Activated CD4-positive, alpha-beta T cell treated with anti-CD3 and anti-CD28 coated beads, Interleukin-2, amount 50 U/mL, for 16 hours (primary cell): Measurements from ENCODE around the gene UBE2E2.
"Not testable (repeated sequence)": the region's sequence is repeated elsewhere in the genome, so short reads cannot be mapped to it uniquely, and the experiment has no call there.

ENCODE experiments used
- DNase-seq: peaks from one replicate; pipeline ENCODE4 v3.0.0-alpha.2; 2020

The UBE2E2 gene

GRCh38 chr3:23202921-23203707, at the start of gene UBE2E2:
UBE2E2 (plus strand) TSS chr3:23203327.
- DNase-seq = peak; percentile 52

- DNase-seq = no peak
Measured at GRCh38 chr3:23153436-23153835, 49.7 kb upstream of the UBE2E2 start.

DNA sequence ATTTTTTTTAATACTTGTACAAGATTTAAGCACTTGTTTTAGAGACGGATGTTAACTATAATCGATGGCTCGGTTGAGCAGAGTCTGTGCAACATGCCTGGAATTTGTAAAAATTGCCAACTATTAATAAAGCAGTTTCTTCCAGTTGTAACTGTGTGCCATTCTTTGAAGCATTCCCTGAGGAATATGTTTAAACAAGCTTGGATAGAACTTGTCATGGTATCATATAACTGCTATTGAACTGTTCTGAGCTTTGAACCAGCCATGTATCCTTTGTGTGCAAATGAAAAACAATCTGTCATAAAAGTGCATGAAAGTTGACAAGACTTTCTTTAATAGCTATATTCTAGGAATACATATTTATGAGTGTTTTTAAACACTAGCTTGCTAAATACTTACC, 45.8 kb upstream of the UBE2E2 start:
- no peak for DNase-seq

- DNase-seq = no peak
Measured at GRCh38 chr3:23159929-23160328, 43.2 kb upstream of the UBE2E2 start.

DNA sequence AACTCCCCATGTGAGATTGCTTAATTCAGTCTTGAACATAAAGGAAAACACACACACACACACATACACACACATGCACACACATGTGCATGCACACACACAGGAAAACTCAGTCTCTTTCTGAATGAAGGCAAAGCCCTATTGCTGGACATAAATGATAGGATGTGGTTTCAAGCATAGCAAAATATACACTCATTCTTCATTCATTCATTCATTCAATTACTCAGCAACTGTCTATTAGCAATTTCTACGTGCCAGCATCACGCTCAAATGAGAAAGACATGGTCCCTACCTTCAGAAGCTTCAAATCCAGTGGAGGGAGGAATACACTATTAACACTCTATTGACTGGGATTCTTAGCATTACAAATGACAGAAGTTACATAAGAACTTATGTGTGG, 41.8 kb upstream of the UBE2E2 start:
- DNase-seq = no peak

DNA sequence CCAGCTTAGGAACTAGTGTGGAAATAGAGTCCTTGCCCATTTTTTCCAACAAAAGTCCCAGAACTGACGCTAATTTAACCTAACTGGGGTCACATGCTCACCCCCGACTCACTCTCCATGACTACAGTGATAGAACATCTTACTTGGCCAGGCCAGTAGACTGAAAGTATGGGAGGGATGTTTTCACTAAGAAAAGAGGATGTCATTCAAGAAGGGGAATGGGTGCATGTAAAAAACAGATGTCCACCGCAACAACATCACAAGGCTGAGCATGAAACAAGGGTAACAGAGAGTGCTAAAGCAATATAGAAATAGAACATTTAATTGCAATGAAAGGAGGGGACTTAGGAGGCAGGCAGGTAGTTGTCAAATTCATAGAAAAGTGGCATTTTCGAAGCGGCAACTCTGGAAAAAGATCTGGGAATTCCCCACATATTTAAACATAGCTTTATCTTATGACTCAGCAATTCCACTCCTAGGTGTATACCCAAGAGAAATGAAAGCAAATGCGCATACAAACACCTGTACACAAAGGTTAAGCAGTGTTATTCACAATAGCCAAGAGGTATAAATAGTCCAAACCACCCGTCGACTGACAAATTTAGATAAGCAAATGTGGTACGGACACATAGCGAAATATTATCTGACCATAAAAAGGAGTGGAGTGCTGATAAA, 41.1 kb upstream of the UBE2E2 start:
- no peak for DNase-seq

GRCh38 chr3:23162934-23163333, 40.2 kb upstream of the UBE2E2 start:
- no peak for DNase-seq

- DNase-seq = no peak
Measured at GRCh38 chr3:23164746-23165145, 38.4 kb upstream of the UBE2E2 start.

GRCh38 chr3:23165571-23165970, 37.6 kb upstream of the UBE2E2 start:
- no peak for DNase-seq

DNA sequence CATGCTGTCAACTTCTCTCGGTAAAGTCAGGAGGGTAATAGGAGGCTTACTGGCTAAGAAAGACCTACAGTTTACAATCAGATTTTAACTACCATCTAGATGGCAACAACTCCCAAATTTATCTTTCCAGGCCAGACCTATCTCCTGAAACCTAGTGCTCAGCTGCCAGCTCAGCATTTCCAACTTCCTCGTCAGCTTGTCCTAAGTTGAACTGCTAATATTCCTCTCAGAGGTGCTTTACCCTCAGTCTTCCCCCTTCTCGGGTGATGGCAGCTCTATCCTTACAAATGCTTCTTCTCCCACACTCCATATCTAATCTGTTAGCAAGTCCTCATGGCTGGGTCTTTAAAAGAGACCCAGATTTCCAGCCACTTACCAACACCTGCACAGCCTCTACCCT, 36.9 kb upstream of the UBE2E2 start:
- no peak for DNase-seq

DNA sequence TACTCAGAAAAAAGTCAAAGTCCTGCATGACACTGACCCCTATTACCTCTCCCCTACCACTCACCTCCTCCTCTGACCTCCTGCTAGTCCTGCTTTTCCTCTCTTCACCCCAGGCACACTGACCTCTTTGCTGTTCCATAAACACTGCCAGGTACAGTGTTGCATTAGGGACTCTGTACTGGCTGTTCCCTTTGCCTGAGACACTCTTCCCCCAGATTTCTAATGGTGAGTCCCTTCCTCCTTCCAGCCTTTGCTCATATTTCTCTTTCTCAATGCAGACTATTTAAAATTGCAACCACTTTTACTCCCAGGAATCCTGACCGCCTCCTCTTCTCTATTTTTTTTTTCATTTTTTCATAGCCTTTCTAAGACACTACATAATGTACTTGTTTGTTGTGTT, 36.3 kb upstream of the UBE2E2 start:
- DNase-seq = no peak

- no peak for DNase-seq
Measured at GRCh38 chr3:23169551-23169950, 33.6 kb upstream of the UBE2E2 start.

DNA sequence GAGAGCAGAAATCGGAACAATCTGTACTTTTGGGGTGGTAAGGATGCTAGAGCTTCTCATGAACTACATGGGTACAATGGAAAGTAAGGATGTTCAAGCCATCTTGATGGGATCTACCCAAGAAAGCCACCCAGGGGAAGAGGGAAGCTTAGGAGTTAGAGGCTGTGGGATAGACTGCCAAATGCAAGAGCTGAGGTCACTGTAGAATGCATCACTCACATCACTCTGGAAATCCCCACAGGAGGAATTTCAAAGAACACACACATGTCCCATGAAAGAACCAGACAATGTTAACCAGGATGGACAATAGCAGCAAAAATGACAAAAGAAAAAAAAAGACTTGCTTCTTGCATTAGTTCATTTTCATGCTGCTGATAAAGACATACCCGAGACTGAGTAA, 32.8 kb upstream of the UBE2E2 start:
- DNase-seq = no peak

GRCh38 chr3:23172059-23172458, 31.1 kb upstream of the UBE2E2 start:
- no peak for DNase-seq

DNA sequence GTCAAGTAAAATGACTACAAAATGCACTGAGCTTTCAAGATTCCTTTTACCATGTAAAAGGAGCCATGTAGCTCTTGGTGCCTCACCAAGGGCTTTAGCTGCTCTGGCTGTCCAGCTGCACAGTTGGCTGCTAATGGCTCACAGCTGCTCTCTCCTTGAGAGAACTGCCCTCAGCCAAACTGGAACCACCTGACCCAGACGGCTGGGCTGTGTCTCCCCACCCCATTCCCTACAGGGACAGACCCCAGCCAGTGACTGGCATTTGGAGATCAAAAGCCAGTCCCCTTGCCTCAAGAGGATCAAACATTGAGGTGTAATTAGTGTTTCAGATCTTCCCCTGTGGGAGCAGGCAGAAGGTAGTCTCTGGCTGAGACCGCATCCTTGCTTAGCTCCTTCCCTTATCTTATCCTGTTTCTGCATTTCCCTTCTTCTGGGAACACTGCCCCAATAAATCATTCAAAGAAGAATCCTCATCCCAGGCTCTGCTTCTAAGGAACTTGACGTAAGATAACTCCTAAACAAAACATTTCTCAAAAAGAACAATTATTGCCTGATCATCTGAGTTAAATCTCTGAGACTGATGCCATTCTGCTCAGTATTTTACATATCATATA, 28.6 kb upstream of the UBE2E2 start:
- DNase-seq = no peak

DNA sequence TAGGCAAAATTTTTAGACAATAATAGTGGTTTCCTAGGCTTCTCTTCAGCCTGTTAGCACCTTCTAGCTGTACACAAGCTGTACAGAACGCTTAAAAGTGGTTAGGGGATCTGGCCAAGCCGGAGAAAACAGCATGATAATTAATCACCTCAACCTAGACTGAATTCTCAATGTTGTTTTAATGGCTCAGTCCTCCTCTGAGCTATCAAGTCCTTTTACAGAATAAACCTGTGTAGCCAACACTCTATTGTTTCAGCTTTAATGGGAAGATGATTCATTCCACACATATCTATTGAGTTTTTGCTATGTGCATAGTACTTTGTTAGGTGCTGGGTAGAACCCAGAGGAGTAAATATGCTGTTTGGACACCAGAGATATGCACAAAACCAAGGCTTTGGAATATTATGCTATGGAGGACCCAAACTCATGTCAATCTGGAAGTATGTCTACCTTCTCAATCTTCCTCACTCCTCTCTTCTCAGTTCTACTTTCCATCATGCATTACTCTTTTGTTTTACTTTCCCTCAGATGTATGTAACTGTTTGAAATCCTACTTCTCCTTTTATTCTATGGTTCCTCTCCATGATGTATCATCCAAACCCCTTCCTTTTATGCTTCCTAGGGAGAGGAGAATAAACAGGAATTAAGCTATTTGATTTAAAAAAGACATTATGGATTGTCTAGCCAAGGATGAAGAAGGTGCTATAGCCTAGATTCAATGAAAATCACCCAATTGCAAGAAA, 27.6 kb upstream of the UBE2E2 start:
- DNase-seq = no peak

- DNase-seq = not testable (repeated sequence)
Measured at GRCh38 chr3:23176839-23177238, 26.3 kb upstream of the UBE2E2 start.

GRCh38 chr3:23182996-23183513, 20.1 kb upstream of the UBE2E2 start:
- no peak for DNase-seq

DNA sequence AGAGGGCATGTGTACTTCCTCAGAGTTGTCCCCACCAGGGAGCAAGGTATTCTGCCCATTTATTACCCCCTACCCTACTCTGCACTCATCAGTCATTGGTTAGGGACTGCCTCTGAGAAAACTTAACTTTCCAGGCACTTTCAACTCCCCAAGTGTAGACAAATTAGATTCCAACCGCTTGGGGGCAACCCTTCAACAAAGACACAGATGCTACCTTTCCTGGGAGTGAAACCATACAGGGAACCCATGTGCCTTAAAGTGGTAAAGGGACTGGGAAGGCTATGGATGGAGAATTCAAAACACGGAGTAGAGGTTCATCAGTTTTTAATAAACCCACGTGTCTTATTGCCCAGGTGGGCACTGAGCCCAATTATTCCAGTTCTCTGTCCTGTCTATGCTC, 19.4 kb upstream of the UBE2E2 start:
- no peak for DNase-seq

GRCh38 chr3:23185861-23186260, 17.3 kb upstream of the UBE2E2 start:
- DNase-seq = no peak

DNA sequence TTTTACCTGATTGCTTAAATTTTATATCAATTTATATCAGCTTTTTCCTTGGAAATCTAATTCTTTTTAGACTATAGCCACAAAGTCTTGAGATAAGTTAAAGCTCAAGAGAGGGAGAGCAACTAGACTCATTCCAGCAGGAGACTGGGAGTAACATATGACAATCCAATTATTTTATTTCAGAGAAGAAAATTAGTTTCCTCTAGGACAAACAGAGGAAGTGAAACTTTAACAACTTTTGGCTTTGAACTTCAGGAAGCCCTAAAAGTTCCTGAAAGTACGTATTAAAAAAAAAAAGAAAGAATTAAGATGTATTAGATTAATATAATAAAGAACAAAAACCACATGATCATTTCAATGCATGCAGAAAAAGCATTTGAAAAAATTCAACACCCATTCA, 13.9 kb upstream of the UBE2E2 start:
- DNase-seq = no peak

- no peak for DNase-seq
Measured at GRCh38 chr3:23192816-23193215, 10.3 kb upstream of the UBE2E2 start.

DNA sequence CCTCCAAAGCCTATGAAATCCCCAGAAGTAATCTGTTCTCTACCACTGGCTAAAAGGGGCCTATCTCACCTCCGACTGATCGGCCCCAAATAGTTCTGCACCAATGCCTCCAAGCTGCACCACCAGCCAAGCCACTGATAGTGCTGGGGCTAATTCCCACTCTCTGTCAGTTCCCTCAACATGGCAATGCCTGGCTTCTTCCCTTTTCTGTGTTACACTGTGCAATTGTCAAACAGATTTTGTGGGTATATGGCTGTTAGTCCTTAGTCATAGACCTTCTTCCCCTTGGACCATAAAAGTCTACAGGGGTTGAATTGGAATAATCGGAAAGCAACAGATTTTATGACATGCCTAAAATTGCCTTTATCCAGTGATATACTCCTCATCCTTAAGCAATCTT, 9.3 kb upstream of the UBE2E2 start:
- DNase-seq = no peak
